GM12891 (cell line): ENCODE measurements around the gene ISOC2.

Experiments
- POLR2A ChIP-seq: IDR thresholded peaks from 2 replicates; pipeline ENCODE4 v1.6.1; 2011; ENCODE audit warnings: low read depth, low read length, control low read depth
- POLR2AphosphoS5 ChIP-seq: IDR thresholded peaks from 2 replicates; pipeline ENCODE4 v1.6.1; 2011; ENCODE audit warnings: low read depth, low read length, control low read depth
- SPI1 ChIP-seq: IDR thresholded peaks from 2 replicates; pipeline ENCODE4 v1.6.1; 2011; ENCODE audit warnings: low read depth, low read length, control low read depth

DNA sequence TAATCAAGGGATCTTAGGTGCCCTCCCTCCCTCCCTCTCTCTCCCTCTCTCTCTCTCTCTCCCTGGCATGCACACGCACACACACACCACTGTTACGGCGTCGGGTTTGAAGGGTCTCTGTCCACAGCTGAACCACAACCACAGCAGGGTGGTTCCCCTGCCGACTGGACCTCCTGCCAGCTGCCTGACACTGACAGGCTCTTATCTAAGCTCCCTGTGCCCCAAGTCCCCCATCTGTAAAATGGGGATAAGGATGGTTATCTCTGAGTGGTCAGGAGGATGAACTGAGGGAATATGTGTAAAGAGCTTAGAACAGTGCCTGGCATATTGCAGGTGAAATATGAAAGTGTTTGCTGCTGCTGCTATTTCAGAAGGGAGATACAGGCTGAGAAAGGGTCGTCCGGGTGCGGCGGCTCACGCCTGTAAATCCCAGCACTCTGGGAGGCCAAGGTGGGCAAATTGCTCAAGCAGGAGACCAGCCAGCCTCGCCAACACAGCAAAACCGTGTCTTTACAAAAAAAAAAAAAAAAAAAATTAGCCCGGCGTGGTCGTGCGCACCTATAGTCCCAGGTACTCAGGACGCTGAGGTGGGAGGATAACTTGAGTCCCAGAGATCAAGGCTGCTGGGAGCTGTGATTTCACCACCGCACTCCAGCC is 17.5 kb downstream of the ISOC2 start:
- no peak for TF ChIP-seq POLR2A
- no peak for TF ChIP-seq POLR2AphosphoS5
- no peak for TF ChIP-seq SPI1
